Measurements from ENCODE around the gene AGPAT3. TPM values are rescaled to one million over a fixed set of nuclear protein-coding genes. Genes with fewer than 3 reads are reported as not detected.

Gene AGPAT3
- total RNA-seq, 1 donor from 2014 or later, result 43.7 TPM

GRCh38 chr21:43992121-43992520 lies 127.1 kb downstream of the AGPAT3 start:
- DNase-seq (ENCODE audit: low read depth, low spot score), result no peak

- no peak for DNase-seq (ENCODE audit: low read depth, low spot score)
Observed at GRCh38 chr21:43993420-43993934, 128.5 kb downstream of the AGPAT3 start.

- no peak for DNase-seq (ENCODE audit: low read depth, low spot score)
Observed at GRCh38 chr21:43994085-43994484, 129.1 kb downstream of the AGPAT3 start.

GRCh38 chr21:43994646-43995045 lies 129.6 kb downstream of the AGPAT3 start:
- no peak for DNase-seq (ENCODE audit: low read depth, low spot score)

- DNase-seq (ENCODE audit: low read depth, low spot score), result no peak
Observed at GRCh38 chr21:43995521-43996105, 130.6 kb downstream of the AGPAT3 start.

- DNase-seq (ENCODE audit: low read depth, low spot score), result no peak
Observed at GRCh38 chr21:43997766-43998742, 133.0 kb downstream of the AGPAT3 start.

- DNase-seq (ENCODE audit: low read depth, low spot score), result no peak
Observed at GRCh38 chr21:44000360-44000759, 135.3 kb downstream of the AGPAT3 start.

GRCh38 chr21:44002511-44002910 lies 137.5 kb downstream of the AGPAT3 start:
- DNase-seq (ENCODE audit: low read depth, low spot score), result no peak

GRCh38 chr21:44003307-44003966 lies 138.4 kb downstream of the AGPAT3 start:
- DNase-seq (ENCODE audit: low read depth, low spot score), result no peak

GRCh38 chr21:44005071-44005470 lies 140.0 kb downstream of the AGPAT3 start:
- DNase-seq (ENCODE audit: low read depth, low spot score), result no peak

GRCh38 chr21:44005593-44005992 lies 140.6 kb downstream of the AGPAT3 start:
- DNase-seq (ENCODE audit: low read depth, low spot score), result no peak

- DNase-seq (ENCODE audit: low read depth, low spot score), result peak; percentile 24
Observed at GRCh38 chr21:44006017-44006619, 141.1 kb downstream of the AGPAT3 start.

- no peak for DNase-seq (ENCODE audit: low read depth, low spot score)
Observed at GRCh38 chr21:44006656-44007055, 141.6 kb downstream of the AGPAT3 start.

- no peak for DNase-seq (ENCODE audit: low read depth, low spot score)
Observed at GRCh38 chr21:44010429-44010828, 145.4 kb downstream of the AGPAT3 start.

GRCh38 chr21:44011123-44011522 lies 146.1 kb downstream of the AGPAT3 start:
- no peak for DNase-seq (ENCODE audit: low read depth, low spot score)

GRCh38 chr21:44011579-44012473 lies 146.8 kb downstream of the AGPAT3 start, which contains the start of gene TRAPPC10:
Gene TRAPPC10, plus strand, starts transcription at chr21:44012309. Its CDS starts 185 bp downstream, at chr21:44012494.
- DNase-seq (ENCODE audit: low read depth, low spot score), result peak; percentile 8

- no peak for DNase-seq (ENCODE audit: low read depth, low spot score)
Observed at GRCh38 chr21:44012474-44013379, 147.7 kb downstream of the AGPAT3 start.

- no peak for DNase-seq (ENCODE audit: low read depth, low spot score)
Observed at GRCh38 chr21:44013380-44014088, 148.5 kb downstream of the AGPAT3 start.

- no peak for DNase-seq (ENCODE audit: low read depth, low spot score)
Observed at GRCh38 chr21:44017601-44018000, 152.6 kb downstream of the AGPAT3 start.

All from pulmonary artery endothelial cell (primary cell).